Erythroblast (primary cell): ENCODE data around the gene CHCHD3.

Source experiments
- DNase-seq, 2 experiments: peaks; one replicate each; lab custom pipeline; 2025; lab: John Stamatoyannopoulos, UW
- GATA1 ChIP-seq: IDR thresholded peaks from 2 replicates; pipeline ENCODE4 v1.6.1; 2011; ENCODE audit warnings: low read depth, mild to moderate bottlenecking, control low read depth, low read length, moderate library complexity
- POLR2A ChIP-seq: IDR thresholded peaks from 2 replicates; pipeline ENCODE4 v1.6.1; 2011; ENCODE audit warnings: mild to moderate bottlenecking, low read length

CHCHD3 gene

DNA sequence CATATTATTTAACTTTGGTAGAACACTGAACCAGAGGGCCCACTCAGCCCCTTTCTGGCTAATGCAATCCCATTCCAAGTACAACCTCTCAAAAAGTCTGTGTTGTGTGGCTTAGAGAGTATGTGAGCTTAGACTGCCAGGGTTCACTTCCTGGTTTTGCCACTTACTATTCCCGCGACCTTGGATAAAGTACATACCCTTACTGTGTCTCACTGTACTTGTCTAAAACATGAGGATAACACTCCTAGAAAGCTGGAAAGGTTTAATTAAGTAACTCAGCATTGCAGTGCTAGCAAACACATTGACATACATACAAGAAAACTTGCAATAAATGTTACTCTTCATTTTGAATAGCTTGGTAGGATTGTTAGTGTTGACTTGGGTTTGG lies 215.8 kb downstream of the CHCHD3 start:
- no peak for DNase-seq
- TF ChIP-seq POLR2A, result no peak
- TF ChIP-seq GATA1, result no peak

DNA sequence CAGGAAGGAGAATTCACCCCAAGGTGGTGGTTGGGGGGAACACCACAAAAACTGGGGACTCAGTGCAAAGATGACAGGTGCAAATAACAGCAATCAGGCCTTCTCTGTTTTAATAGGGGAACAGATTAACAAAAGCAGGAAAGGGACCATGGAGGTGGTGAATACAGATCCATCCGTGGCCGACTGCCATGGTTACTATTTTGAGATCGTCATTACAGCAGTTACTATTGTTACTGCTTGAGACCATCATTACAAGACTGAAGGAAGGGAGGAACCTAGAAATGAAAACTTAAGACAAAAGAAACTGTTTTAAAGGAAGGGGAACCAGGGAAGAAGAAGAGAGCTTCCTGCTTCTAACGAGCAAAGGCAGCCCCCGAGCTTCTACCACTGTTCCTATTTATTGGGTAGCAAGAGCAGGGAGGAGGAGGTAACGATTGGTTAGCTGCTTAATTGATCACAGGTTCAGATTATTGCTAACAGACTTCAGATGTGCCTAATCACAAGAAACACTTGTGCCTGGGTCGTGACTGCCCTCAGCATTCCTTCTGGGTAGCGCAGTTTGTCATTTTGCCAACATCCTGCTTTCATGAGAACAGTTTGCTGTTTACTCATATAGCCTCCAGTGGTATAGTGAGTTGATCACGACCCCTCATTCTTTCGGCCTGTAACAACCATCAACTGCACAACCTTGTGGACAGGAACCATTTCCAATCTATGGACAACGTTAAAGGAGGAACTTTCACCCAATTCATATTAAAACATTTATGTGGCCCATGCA lies 216.3 kb downstream of the CHCHD3 start:
- peak in 1 of 2 experiments; percentile 41 for DNase-seq
- no peak for TF ChIP-seq GATA1
- no peak for TF ChIP-seq POLR2A

DNA sequence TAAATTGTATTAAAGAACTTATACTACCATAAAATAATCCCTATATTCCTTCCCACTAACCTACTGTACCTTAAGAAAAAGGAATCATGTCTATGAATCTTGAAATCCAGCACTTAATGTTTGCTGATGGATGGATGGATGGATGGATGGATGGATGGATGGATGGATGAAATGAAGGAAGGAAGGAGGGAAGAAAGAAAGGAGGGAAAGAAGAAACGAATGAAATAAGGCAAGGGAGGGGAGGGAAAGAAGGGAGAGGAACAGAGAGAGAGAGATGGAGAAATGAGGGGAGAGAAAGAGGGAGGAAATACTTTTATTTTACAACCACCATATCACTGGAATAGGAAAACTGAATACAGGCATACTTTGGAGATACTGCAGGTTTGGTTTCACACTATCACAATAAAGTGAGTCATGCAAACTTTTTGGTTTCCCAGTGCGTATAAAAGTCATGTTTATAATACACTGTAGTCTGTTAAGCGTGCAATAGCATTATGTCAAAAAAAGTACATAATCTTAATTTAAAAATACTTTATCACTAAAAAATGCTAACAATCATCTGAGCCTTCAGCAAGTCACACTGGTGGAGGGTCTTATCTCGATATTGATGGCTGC lies 219.8 kb downstream of the CHCHD3 start:
- TF ChIP-seq POLR2A (no peak), GATA1 (no peak)
- DNase-seq, result no peak

DNA sequence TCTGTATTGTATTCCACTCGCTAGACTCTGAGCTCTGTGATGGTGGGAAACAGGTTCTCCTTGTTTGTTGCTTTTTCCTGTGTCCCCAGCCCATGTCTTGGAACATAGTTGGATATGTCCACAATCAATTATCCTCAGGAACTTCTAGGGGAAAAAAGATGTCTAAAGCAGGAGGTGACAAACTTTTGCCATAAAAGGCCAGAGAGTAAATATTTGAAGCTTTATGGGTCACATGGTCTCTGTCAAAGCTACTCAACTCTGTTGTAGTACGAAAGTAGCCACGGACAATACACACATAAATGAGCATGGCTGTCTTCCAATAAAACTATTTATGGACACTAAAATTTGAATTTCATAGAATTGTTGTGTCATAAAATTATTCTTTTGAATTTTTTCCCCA lies 220.5 kb downstream of the CHCHD3 start:
- no peak for DNase-seq
- TF ChIP-seq GATA1, result no peak
- TF ChIP-seq POLR2A, result no peak

DNA sequence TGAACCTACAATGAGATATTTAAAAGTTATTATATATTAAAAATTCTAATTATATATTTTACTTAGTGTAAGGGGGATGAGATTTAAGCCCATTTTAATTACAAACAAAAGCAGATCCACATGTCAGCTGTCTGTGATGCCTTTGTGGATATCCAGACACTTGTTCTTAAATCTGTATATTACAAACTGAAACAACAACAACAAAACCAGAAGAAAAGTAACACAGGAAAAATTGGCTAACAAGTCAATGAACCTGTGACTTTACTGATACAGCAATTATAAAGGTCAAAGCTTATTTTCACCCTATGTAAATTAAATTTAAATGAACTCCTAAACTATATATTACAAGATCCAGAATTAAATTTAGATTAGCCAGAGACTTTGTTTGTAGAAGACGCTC lies 222.7 kb downstream of the CHCHD3 start:
- DNase-seq, result no peak
- TF ChIP-seq GATA1 (no peak), POLR2A (no peak)

DNA sequence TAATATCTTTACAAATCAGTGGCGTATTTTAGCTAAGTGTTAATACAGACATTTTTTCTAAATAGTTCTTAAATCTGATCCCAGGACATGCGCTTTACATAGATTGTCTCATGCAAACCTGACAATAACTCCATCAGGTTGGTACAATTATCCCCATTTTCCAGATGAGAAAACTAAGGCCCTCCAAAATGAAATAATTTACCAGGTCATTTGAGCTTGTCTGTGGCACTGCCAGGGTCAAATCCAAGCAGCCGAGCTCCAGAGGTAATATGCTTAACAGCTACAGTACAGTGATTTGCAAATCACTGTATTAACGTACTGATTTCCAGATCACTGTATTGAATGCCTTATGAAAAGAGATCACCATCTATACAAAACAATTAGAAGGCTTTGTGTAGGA lies 223.1 kb downstream of the CHCHD3 start:
- DNase-seq, result no peak
- TF ChIP-seq POLR2A (no peak), GATA1 (no peak)

DNA sequence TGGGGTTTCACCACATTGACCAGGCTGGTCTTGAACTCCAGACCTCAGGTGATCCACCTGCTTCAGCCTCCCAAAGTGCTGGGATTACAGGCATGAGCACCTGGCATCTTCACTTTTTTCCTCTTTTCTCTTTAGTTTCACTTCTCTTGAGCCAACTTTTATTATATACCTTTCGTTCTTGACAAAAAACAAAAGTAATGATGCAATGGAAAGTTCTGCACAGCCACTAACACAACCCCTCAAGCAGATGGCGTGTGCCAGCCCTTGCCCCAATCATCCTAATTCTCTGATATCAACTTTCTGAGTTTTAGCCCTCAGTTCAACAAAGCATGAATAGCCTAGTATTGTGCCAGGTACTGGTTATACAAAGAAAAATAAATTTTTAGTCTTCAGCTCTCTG lies 223.6 kb downstream of the CHCHD3 start:
- DNase-seq, result no peak
- no peak for TF ChIP-seq POLR2A
- no peak for TF ChIP-seq GATA1

DNA sequence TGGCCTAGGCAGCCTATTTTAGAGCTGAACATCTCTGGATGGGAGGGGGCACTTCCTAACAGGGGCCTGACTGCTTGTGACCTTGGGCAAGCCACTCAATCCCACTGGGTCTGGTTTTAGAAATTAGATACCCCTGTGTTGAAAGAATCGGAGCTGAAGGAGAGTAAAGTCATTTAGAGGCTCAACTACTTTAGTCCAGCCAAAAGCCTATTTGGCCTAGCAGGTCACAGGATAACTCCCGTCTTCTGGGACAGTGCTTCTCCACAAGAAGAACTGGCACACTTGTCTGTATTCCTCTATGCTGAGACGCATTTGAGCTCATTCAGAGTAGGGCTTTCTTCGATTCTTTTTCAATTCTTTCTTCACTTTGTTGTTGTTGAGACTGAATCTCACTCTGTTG lies 224.2 kb downstream of the CHCHD3 start:
- TF ChIP-seq POLR2A (no peak), GATA1 (no peak)
- DNase-seq, result no peak

DNA sequence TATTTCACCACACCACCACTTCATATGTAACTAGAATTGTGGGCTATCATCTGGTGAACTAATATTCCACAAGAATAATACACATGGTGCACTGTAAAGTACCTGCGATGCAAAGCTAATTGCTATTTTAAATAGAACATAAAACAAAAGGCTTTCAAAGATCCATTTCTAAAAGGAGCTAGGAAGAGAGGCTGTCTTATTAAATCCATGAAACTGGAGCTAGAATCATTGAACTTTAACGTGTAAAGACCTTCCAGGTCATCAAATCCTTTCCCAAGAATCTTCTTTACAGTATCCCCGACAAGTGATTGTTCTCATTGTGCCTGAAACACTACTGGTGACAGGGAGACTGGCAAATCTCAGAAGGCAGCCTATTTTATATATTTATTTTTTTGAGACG lies 224.9 kb downstream of the CHCHD3 start:
- TF ChIP-seq POLR2A (no peak), GATA1 (no peak)
- DNase-seq, result no peak

DNA sequence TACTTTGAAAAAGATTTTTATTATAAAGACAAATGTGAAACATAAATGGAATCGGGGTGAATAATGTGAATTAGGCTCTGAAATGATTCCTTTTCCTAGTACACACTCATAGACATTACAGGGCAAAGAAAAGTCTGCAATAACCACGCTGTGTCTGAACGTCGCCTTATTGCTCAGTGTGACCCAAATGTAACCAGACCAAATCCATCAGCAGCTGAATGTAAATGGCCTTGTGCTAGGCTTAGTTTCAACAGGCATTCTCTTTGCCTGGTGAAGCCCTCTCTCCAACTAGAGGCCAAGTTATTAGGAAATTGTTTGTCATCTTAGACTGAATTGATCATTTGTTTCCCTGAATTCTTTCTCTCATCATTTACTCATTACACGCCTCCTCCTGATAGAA lies 225.5 kb downstream of the CHCHD3 start:
- TF ChIP-seq POLR2A, result no peak
- no peak for TF ChIP-seq GATA1
- no peak for DNase-seq

DNA sequence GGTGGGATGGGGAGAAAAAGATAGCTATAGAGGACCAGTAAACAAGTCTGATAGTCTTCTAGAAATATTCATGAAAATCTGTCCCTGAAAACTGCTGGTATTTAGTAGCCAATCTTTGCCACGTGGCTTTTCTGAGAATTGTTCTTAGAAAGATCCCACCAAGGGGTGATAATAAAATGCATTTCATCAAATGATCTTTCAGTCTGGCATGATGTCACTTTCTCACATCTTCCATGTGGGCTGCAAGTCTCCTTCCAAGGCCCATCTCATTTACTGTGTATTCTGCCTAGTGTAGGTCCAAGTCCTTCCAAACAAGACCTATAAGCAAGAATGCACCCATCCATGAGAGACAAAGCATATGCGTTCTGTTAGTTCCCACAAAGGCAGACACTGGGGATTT lies 226.0 kb downstream of the CHCHD3 start:
- no peak for TF ChIP-seq POLR2A
- no peak for TF ChIP-seq GATA1

DNA sequence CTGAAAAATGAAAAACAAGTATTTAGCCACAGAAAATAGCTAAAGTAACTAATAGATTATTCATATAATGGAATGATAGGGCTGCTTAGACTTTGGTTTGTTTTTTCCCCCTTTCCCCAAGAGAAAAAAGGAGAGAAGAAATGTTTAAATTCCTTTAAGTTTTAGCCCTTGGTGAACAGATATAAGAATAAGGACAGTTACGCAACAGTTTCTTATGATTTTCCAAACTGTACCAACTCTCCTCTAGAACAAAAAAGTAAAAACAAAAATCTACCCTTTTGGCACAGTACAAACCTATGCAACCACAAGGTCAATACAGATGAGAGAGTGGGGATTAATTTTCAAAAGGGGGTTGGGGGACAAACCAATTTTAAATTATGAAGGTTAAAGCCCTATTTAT lies 227.7 kb downstream of the CHCHD3 start:
- DNase-seq, result no peak
- TF ChIP-seq POLR2A (no peak), GATA1 (no peak)

More for the DNA sequence above, 226.0 kb downstream of the CHCHD3 start:
- no peak for DNase-seq

DNA sequence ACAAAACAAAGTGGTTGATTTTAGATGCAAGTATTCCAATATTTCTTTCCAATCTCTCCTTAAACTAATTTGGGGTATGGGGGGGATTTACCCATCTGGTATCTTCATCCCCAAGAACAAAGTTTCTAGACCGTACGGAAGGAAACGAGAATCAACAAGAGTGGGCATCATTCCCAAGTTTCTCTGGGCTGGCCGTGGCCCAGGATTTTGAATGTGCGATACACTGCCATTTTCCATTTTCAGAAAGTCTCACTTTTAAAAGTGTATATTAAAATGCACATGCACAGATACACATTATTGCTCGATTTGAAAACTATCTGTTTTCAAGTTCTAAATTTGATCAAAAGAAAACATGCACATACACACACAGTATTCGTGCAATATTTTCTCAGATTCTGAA lies 234.5 kb downstream of the CHCHD3 start:
- no peak for DNase-seq
- no peak for TF ChIP-seq GATA1
- TF ChIP-seq POLR2A, result no peak

DNA sequence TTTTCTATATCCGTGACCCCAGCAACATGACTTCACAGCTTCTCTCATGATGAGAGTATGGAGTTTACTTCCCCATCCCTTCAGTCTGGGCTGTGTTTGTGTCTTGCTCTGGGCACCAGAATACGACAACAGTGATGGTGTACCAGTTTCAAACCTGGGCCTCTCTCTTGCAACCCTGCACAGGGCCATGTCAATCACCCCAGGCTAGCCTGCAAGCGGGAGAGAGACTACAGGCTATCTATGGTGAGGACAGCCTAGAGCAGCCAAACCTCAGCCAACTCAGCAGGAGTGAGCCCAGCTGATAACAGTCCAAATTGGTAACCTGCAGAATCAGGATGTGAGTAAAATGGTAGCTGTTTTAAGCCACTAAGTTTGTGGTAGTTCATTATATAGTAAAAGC lies 235.8 kb downstream of the CHCHD3 start:
- TF ChIP-seq GATA1, result no peak
- no peak for TF ChIP-seq POLR2A
- peak in 1 of 2 experiments; percentile 17 for DNase-seq
